Erythroblast (primary cell): ENCODE data around the gene CDC14A.

Experiments
- DNase-seq, 2 experiments: peaks; one replicate each; lab custom pipeline; 2025; lab: John Stamatoyannopoulos, UW
- GATA1 ChIP-seq: IDR thresholded peaks from 2 replicates; pipeline ENCODE4 v1.6.1; 2011; ENCODE audit warnings: low read depth, mild to moderate bottlenecking, control low read depth, low read length, moderate library complexity
- POLR2A ChIP-seq: IDR thresholded peaks from 2 replicates; pipeline ENCODE4 v1.6.1; 2011; ENCODE audit warnings: mild to moderate bottlenecking, low read length

CDC14A gene

GRCh38 chr1:100347009-100347966, 5.0 kb upstream of the CDC14A start:
- TF ChIP-seq POLR2A: no peak
- TF ChIP-seq GATA1: no peak
- peak; percentile 88 to 91 for DNase-seq

GRCh38 chr1:100348549-100349144, 3.7 kb upstream of the CDC14A start:
- TF ChIP-seq POLR2A: no peak
- no peak for TF ChIP-seq GATA1
- peak; percentile 33 to 41 for DNase-seq

- DNase-seq: peak in 1 of 2 experiments; percentile 26
- TF ChIP-seq GATA1: no peak
- no peak for TF ChIP-seq POLR2A
Measured at GRCh38 chr1:100349246-100349645, 3.1 kb upstream of the CDC14A start.

GRCh38 chr1:100350787-100351094, 1.6 kb upstream of the CDC14A start:
- no peak for TF ChIP-seq GATA1
- TF ChIP-seq POLR2A: no peak
- DNase-seq: no peak

GRCh38 chr1:100351095-100351887, 1.0 kb upstream of the CDC14A start:
- peak; percentile 99 for TF ChIP-seq POLR2A
- no peak for TF ChIP-seq GATA1
- peak; percentile 96 to 97 for DNase-seq

- TF ChIP-seq POLR2A (no peak), GATA1 (no peak)
- peak in 1 of 2 experiments; percentile 59 for DNase-seq
Measured at GRCh38 chr1:100353071-100353801, 930 bp downstream of the CDC14A start.

GRCh38 chr1:100353988-100354387, 1.7 kb downstream of the CDC14A start:
- TF ChIP-seq GATA1: no peak
- TF ChIP-seq POLR2A: no peak
- peak; percentile 11 to 37 for DNase-seq

GRCh38 chr1:100354971-100355394, 2.7 kb downstream of the CDC14A start:
- DNase-seq: peak in 1 of 2 experiments; percentile 20
- TF ChIP-seq GATA1 (no peak), POLR2A (no peak)

- DNase-seq: peak; percentile 54 to 67
- no peak for TF ChIP-seq POLR2A
- TF ChIP-seq GATA1: no peak
Measured at GRCh38 chr1:100358210-100358609, 5.9 kb downstream of the CDC14A start.

- no peak for DNase-seq
- no peak for TF ChIP-seq POLR2A
- no peak for TF ChIP-seq GATA1
Measured at GRCh38 chr1:100359139-100359538, 6.8 kb downstream of the CDC14A start.

GRCh38 chr1:100360790-100361510, 8.6 kb downstream of the CDC14A start:
- no peak for TF ChIP-seq GATA1
- no peak for TF ChIP-seq POLR2A
- peak; percentile 36 to 53 for DNase-seq

GRCh38 chr1:100361511-100362089, 9.3 kb downstream of the CDC14A start:
- TF ChIP-seq POLR2A: no peak
- no peak for TF ChIP-seq GATA1
- DNase-seq: no peak

- no peak for DNase-seq
- no peak for TF ChIP-seq POLR2A
- TF ChIP-seq GATA1: no peak
Measured at GRCh38 chr1:100362821-100363466, 10.6 kb downstream of the CDC14A start.
